GM18498 (cell line): ENCODE measurements around the gene WNK2.

Experiments
- ATAC-seq: cut with Tn5 transposase; IDR thresholded peaks from one replicate; pipeline ENCODE4 v1.9.1; 2021; ENCODE audit warnings: mild to moderate bottlenecking, moderate library complexity; ENCODE audit not compliant: unreplicated experiment

The WNK2 gene

DNA sequence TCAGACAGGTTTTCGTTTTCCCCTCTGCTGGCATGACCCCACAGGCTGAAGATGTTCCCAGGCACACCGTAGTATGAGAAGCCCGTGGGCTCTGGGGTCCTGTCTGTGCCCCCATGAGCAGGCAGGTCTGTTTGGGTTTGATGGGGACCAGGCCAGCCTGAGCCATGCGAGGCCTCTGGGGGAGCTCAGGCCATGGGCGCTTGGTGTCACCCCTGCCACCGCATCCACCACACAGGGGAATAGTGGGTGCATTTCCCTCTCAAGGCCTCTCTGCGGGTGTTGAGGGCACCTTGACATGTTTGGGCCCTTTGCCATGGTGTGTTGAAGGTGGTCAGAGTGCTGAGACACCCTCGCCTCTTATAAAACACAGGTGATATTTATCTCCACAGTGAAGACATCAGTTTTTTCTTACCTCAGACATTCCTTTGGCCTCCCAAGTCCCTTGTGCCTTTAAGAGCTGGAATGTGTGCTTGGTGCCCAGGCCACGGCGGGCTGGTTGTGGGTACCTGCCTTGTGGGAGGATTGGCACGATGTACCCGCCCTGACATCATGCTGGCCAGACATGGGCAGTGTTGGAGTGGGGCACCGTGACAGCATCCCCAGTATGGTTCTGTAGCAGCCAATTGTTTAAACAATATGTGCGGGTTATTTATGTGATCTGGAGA, 68.3 kb downstream of the WNK2 start:
- no peak for ATAC-seq

- ATAC-seq: no peak
Observed at GRCh38 chr9:93252781-93253530, 69.0 kb downstream of the WNK2 start.

DNA sequence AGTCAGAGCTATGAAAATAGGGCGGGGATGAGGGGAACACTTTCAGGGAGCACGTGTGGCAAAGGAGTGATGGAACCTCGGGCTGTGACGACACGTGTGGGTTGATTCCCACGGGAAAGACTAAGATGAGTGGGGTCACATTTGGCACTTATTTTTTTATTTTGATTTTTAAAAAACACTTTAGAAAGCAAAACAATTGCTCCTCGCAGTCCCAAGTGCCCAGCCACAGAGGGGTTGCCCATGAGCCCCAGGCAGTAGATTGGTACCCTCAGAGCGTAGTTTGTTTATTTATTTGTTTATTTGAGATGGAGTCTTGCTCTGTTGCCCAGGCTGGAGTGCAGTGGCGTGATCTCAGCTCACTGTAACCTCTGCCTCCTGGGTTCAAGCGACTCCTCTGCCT, 69.7 kb downstream of the WNK2 start:
- ATAC-seq: no peak

GRCh38 chr9:93254061-93254481, 70.1 kb downstream of the WNK2 start:
- ATAC-seq: no peak

DNA sequence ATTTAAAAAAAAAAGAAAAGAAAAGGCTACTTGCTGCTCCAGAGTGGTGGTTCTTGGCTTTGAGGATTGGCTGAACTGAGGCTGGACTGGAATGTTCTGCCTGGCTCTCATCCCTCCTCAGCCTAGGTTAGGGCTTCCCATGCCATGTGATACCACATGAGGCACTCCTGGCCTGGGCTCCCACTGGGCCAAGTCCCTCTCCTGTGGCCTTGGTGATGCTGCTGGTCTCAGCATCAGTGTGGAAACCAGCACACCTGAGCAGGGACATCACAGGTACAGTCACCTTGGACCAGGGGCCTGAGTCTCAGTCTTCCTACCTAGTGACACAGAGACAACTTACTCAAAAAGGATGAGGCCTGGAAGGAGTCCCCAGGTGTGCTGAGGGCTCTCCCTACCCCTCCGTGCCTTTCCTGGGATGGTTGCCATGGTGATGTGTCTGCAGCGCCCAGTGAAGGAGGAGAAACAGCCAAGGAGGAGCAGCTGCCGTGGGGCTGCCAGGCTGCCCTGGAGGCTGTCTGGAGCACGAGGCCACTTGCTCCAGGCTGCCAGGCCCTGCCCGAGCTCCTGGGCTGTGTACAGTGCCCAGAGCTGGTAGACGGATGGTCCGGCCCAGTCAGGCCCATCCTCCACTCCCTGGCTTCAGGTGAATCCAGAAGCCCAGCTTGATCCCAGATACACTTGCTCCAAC, 71.0 kb downstream of the WNK2 start:
- ATAC-seq: no peak

DNA sequence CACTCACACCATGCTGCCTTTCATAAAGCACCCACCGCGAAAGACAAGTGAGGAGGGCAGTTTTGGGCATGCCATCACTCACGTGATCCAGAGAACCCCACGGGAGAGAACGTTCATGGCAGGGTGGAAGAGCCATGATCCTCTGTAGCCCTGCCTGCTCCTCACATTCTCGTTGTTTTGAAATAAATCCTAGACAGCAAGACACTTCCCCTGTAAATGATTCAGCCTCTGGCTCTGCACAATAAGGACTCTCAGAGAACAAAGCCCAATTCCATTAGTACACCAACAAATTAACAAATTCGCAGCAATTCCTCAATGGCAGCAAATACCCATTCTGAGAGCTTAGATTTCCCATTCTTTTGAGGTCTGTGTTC, 71.5 kb downstream of the WNK2 start:
- no peak for ATAC-seq

GRCh38 chr9:93255994-93256877, 72.3 kb downstream of the WNK2 start:
- ATAC-seq: no peak

DNA sequence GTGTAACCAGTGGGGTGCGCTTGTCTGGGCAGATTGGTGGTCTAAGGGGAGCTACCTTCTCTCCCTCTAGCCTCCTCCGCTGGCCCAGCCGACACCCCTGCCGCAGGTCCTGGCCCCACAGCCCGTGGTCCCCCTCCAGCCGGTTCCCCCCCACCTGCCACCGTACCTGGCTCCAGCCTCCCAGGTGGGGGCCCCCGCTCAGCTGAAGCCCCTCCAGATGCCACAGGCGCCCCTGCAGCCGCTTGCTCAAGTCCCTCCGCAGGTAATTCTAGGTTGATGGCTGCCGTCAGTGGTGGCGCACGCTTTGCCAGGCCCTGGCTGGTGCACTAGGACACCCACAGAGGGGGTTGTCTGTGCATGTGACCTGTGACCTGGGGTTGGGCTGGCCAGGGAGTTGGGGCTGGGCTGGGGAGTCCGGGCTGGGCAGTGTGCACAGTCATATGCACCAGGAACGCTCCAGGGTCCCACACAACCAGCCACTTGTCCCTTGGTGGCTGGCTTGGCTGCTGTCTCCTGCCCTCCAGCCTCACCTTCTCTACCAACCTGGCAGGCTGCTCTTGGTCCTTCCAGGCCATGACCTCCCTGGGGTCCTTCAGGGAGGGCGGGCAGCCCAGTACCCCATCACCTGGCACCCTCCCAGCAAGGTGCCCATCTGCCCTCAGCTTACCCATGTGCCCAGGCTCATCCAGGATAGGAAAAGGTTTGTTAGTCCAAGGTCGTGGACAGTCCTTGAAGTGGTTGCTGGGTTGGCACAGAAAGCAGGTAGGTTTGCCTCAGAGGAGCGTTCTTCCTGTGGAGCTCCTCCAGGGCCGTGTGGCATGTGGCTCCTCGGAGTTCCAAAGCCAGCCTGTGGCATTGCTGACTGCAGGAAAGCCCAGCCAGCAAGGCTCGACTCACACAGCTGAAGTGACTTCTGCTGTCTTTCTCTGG, 73.2 kb downstream of the WNK2 start:
- no peak for ATAC-seq

- ATAC-seq: no peak
Observed at GRCh38 chr9:93257808-93258331, 73.9 kb downstream of the WNK2 start.

DNA sequence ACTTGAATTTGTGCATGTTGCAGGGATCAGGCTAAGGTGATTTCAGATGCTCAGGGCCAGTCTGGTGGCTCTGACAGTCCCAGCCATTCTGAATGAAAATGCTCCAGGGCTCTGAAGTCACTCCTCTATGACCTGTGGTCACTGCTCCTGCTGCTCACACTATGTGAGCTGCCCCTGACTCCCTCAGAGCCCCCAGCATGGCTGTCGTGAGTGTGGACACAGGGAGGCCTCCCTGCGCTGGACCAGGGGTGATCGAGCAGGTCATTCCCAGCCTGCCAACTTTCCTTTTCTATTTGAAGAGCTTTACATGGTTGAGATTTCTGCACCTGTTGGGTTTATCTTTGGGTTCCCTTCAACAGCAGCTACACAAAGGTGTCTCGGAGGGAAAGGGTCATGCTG, 74.5 kb downstream of the WNK2 start:
- no peak for ATAC-seq

- ATAC-seq: no peak
Observed at GRCh38 chr9:93258818-93259489, 75.0 kb downstream of the WNK2 start.

DNA sequence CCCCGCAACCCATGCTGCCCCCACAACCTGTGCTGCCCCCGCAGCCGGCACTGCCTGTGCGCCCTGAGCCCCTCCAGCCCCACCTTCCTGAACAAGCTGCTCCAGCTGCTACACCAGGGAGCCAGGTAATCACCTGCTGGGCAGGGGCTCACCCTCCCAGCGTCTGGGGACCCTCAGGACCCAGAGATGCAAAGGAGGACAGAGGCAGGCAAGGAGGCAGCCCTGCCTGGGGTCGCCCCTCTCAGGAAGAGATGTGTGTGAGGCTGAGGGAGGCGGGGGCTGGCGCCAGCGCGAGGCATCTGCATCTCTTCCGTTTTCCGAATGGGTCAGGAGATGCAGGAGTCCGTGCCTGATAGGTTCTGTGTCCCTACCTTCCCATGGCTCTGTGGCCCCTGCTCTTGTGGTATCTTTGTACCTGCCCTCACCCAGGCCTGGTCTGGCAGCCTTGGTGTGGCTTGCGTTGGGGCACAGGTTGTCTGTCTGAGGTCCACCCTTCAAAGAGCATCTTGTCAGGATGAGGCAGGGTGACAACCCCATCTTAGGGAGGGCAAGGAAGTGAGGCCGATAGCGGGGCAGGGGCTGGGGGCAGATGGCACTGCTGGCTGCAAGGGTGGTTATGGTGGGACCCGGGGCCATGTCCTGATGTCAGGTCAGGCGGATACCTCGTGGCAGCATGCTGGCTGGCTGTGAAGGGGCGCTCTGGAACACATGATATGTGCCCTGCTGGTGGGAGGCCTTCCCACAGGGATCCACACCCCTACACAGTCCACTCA, 75.7 kb downstream of the WNK2 start:
- no peak for ATAC-seq

- ATAC-seq: no peak
Observed at GRCh38 chr9:93260263-93261066, 76.5 kb downstream of the WNK2 start.

GRCh38 chr9:93261281-93261680, 77.3 kb downstream of the WNK2 start:
- no peak for ATAC-seq

DNA sequence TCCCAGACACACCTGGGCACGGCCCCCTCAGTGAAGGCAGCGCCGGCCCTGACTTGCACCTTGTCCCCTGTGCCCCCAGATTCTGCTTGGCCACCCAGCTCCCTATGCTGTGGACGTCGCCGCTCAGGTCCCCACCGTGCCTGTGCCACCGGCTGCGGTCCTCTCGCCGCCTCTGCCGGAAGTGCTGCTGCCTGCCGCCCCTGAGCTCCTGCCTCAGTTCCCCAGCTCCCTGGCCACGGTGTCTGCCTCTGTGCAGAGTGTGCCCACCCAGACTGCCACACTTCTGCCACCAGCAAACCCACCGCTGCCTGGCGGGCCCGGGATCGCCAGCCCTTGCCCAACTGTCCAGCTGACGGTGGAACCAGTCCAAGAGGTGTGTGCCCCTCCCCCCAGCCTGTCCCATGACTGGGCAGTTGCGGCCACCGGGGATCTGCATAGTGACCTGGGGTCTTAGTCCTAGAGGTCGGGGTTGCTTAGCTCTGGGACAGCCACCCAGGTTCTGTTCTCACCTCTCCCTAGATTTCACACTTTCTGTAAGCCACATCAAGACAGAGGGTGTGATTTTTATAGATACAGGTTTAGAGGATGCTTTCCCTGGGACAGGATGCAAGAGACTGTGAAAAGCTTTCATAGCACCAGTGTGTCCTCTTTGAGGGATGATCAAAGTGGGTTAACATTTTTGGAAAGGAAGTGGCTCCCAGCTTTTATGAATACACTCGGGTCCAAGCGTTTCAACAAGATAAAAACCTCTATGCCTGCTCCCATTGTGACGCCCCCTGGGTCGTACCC, 78.0 kb downstream of the WNK2 start:
- no peak for ATAC-seq

- ATAC-seq: no peak
Observed at GRCh38 chr9:93262537-93263310, 78.8 kb downstream of the WNK2 start.
